AG09319 (cell line): ENCODE data around the gene TLR7.

Experiments
- DNase-seq: peaks from one replicate; pipeline ENCODE4 v3.0.0-alpha.2; 2010; ENCODE audit warnings: low read depth; ENCODE audit errors: extremely low read depth
- CTCF ChIP-seq: IDR thresholded peaks from 2 replicates; pipeline ENCODE4 v1.5.1; 2011; ENCODE audit warnings: low read depth, mild to moderate bottlenecking, inconsistent platforms, low read length, moderate library complexity

Gene TLR7

GRCh38 chrX:12929701-12930100 is 62.8 kb downstream of the TLR7 start:
- no peak for DNase-seq
- no peak for TF ChIP-seq CTCF

- DNase-seq: no peak
- no peak for TF ChIP-seq CTCF
These were observed 63.3 kb downstream of the TLR7 start for GRCh38 chrX:12930150-12930549.

- no peak for TF ChIP-seq CTCF
- DNase-seq: no peak
These were observed 65.4 kb downstream of the TLR7 start for GRCh38 chrX:12932244-12932643.

- TF ChIP-seq CTCF: no peak
- no peak for DNase-seq
These were observed 68.0 kb downstream of the TLR7 start for GRCh38 chrX:12934850-12935249.

- TF ChIP-seq CTCF: no peak
- no peak for DNase-seq
These were observed 70.1 kb downstream of the TLR7 start for GRCh38 chrX:12936947-12937346.
